HepG2 (cell line): ENCODE results near the gene FGFR3. TPM values are rescaled to one million over a fixed set of nuclear protein-coding genes. Genes with fewer than 3 reads are reported as not detected.

Source experiments
- AGO2 ChIP-seq: fragments of 200-400 bp; formaldehyde crosslinking; optimal IDR thresholded peaks from 2 replicates; pipeline ENCODE3; 2017; ENCODE audit warnings: mild to moderate bottlenecking, low read depth, low read length, moderate library complexity
- BORCS8-MEF2B ChIP-seq: sonication (generic); formaldehyde crosslinking; IDR thresholded peaks from 2 replicates; pipeline ENCODE4 v1.8.0; 2022; ENCODE audit warnings: mild to moderate bottlenecking, missing genetic modification reagents
- DMAP1 ChIP-seq: IDR thresholded peaks from 2 replicates; pipeline ENCODE4 v1.6.1; 2016
- ETV5 ChIP-seq: IDR thresholded peaks from 2 replicates; pipeline ENCODE4 v1.6.1; 2018; ENCODE audit warnings: missing biosample characterization, missing genetic modification reagents, inconsistent platforms, borderline replicate concordance
- ETV6 ChIP-seq: sonication (generic); formaldehyde crosslinking; conservative IDR thresholded peaks from 2 replicates; pipeline ENCODE4 v1.4.0; 2020; ENCODE audit warnings: missing genetic modification reagents
- HMG20B ChIP-seq: conservative IDR thresholded peaks from 2 replicates; pipeline ENCODE4 v1.6.1; 2016; ENCODE audit warnings: missing genetic modification reagents, missing compliant biosample characterization
- HNRNPK ChIP-seq: fragments of 200-400 bp; formaldehyde crosslinking; IDR thresholded peaks from 2 replicates; pipeline ENCODE4 v1.6.1; 2018; ENCODE audit warnings: low read length, low read depth, moderate library complexity, mild to moderate bottlenecking; ENCODE audit not compliant: poor library complexity, severe bottlenecking
- HNRNPLL ChIP-seq: fragments of 200-400 bp; formaldehyde crosslinking; IDR thresholded peaks from 2 replicates; pipeline ENCODE4 v1.6.1; 2017; ENCODE audit warnings: mild to moderate bottlenecking, low read depth, low read length; ENCODE audit not compliant: poor library complexity, severe bottlenecking
- NCOR1 ChIP-seq: fragments of 200-600 bp; sonication (generic); IDR thresholded peaks from 2 replicates; pipeline ENCODE4 v1.7.0; 2017; ENCODE audit warnings: antibody characterized with exemption, low read length, borderline replicate concordance
- NR1H2 ChIP-seq: sonication (generic); formaldehyde crosslinking; IDR thresholded peaks from 2 replicates; pipeline ENCODE4 v1.8.1; 2022; ENCODE audit warnings: low read depth, missing genetic modification reagents, borderline replicate concordance
- RBM39 ChIP-seq: fragments of 200-400 bp; formaldehyde crosslinking; IDR thresholded peaks from one replicate; pipeline ENCODE4 v1.6.1; 2018; ENCODE audit warnings: antibody characterized with exemption, mild to moderate bottlenecking, low read depth, low read length; ENCODE audit not compliant: poor library complexity, severe bottlenecking
- REXO4 ChIP-seq: sonication (generic); formaldehyde crosslinking; IDR thresholded peaks from 2 replicates; pipeline ENCODE4 v1.8.0; 2022; ENCODE audit warnings: missing genetic modification reagents, mild to moderate bottlenecking, borderline replicate concordance
- SMARCC2 ChIP-seq: fragments of 450-650 bp; IDR thresholded peaks from 2 replicates; pipeline ENCODE4 v1.6.1; 2017; ENCODE audit warnings: antibody characterized with exemption, mild to moderate bottlenecking
- TBL1XR1 ChIP-seq: fragments of 150-350 bp; IDR thresholded peaks from 2 replicates; pipeline ENCODE4 v1.6.1; 2014; ENCODE audit warnings: borderline replicate concordance, low read length; ENCODE audit not compliant: partially characterized antibody
- TCF7 ChIP-seq: sonication (generic); IDR thresholded peaks from 2 replicates; pipeline ENCODE4 v1.6.1; 2016; ENCODE audit warnings: antibody characterized with exemption, low read depth
- TFE3 ChIP-seq: IDR thresholded peaks from 2 replicates; pipeline ENCODE4 v1.6.1; 2016
- ZBTB34 ChIP-seq: sonication (generic); formaldehyde crosslinking; IDR thresholded peaks from 2 replicates; pipeline ENCODE4 v1.8.0; 2022; ENCODE audit warnings: mild to moderate bottlenecking, missing genetic modification reagents
- ZFP37 ChIP-seq: sonication (generic); formaldehyde crosslinking; IDR thresholded peaks from 2 replicates; pipeline ENCODE4 v1.4.0; 2020; ENCODE audit warnings: missing genetic modification reagents, borderline replicate concordance
- ZNF180 ChIP-seq: sonication (generic); formaldehyde crosslinking; IDR thresholded peaks from 2 replicates; pipeline ENCODE4 v1.4.0; 2020; ENCODE audit warnings: low read depth, missing genetic modification reagents, borderline replicate concordance
- ZNF230 ChIP-seq: sonication (generic); formaldehyde crosslinking; IDR thresholded peaks from 2 replicates; pipeline ENCODE4 v1.4.0; 2020; ENCODE audit warnings: mild to moderate bottlenecking, missing genetic modification reagents
- ZNF292 ChIP-seq: sonication (generic); formaldehyde crosslinking; IDR thresholded peaks from 2 replicates; pipeline ENCODE4 v1.8.1; 2022; ENCODE audit warnings: mild to moderate bottlenecking, low read depth, missing genetic modification reagents, borderline replicate concordance
- ZNF382 ChIP-seq: sonication (generic); formaldehyde crosslinking; IDR thresholded peaks from 2 replicates; pipeline ENCODE4 v1.5.0; 2020; ENCODE audit warnings: missing genetic modification reagents, mild to moderate bottlenecking, borderline replicate concordance
- ZNF430 ChIP-seq: sonication (generic); formaldehyde crosslinking; IDR thresholded peaks from 2 replicates; pipeline ENCODE4 v1.9.0; 2021; ENCODE audit warnings: mild to moderate bottlenecking, missing genetic modification reagents
- ZNF619 ChIP-seq: sonication (generic); formaldehyde crosslinking; IDR thresholded peaks from 2 replicates; pipeline ENCODE4 v1.4.0; 2020; ENCODE audit warnings: mild to moderate bottlenecking, missing genetic modification reagents
- ZNF652 ChIP-seq: IDR thresholded peaks from 2 replicates; pipeline ENCODE4 v1.6.1; 2016; ENCODE audit warnings: low read depth, borderline replicate concordance
- ZNF788 ChIP-seq: sonication (generic); formaldehyde crosslinking; IDR thresholded peaks from 2 replicates; pipeline ENCODE4 v1.5.0; 2020; ENCODE audit warnings: mild to moderate bottlenecking, missing genetic modification reagents, borderline replicate concordance
- ZNF883 ChIP-seq: sonication (generic); formaldehyde crosslinking; IDR thresholded peaks from 2 replicates; pipeline ENCODE4 v1.5.1; 2020; ENCODE audit warnings: mild to moderate bottlenecking, missing genetic modification reagents; ENCODE audit errors: not compliant biosample characterization
- polyA plus RNA-seq, 8 experiments: library from polyadenylated mRNA; depleted of rRNA in 3 of 8; stranded (reverse) in 7 of 8; unstranded in 1 of 8; fragments of >200 nt; fragmentation: Illumina TruSeq in 4 of 8; extraction: Trizol in 4 of 8; gene quantifications; 2 replicates each; pipeline versions ENCODE4 v1.2.1 to v1.2.3, GENCODE V29; 2011 to 2016; ENCODE audit warnings: low read depth in 4 of 8, missing spikeins in 1 of 8, mixed read lengths in 1 of 8; ENCODE audit not compliant: insufficient read depth in 1 of 8
- total RNA-seq, 5 experiments: library from RNA; depleted of rRNA; stranded (reverse); fragments of >200 nt; fragmentation: Illumina TruSeq; extraction: Trizol; gene quantifications; 2 replicates each; pipeline ENCODE4 v1.2.3, GENCODE V29; 2016; ENCODE audit warnings: low read depth in 1 of 5
- TF ChIP-seq, protein P1 (sequence below): sonication (generic); formaldehyde crosslinking; IDR thresholded peaks from 2 replicates; pipeline ENCODE4 v1.8.1; 2023; ENCODE audit warnings: missing genetic modification reagents, mild to moderate bottlenecking, borderline replicate concordance

FGFR3 gene
- total and polyA plus RNA-seq, 2 of the 13 experiments (the other 11 are each of a cell fraction or from before 2014, with no cell fraction given): 103 to 109 TPM

DNA sequence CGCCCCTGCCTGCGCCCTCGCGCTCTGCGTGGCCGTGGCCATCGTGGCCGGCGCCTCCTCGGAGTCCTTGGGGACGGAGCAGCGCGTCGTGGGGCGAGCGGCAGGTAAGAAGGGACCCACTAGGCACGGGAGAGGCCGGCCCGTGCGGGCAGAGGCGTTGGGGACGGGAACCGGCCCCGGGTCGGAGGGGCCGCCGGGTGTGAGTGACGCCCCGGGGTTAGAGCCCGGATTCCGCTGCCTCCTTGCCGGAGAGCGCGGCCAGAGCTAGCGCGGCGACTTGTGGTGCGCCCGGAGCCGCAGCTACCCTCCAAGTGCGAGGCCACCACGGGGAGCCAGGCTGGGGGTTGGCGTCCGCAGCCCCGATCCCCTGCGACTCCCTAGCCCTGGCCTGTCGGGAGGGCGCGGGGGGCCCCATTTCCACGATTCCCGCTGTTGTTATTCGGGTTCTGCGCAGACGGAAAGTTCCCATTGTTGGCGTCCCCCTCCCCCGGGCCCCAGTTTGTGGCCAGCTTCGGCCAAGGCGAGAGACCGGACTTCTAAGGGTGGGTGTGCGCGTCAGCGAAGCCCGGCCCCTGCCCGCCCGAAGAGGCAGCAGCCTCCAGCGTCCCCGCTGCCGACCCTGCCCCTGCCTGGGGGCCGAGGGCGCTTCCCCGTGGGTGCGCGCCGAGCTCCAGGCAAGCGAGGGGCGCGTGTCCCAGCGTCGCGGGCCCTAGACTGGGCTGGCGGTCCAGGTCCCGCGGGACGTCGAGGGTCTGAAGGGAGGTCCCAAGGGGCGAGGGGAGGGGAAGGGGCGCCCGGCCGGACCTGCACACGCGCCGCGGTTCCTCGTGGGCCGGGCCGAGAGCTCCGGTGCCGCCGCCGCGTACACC is 1.1 kb downstream of the FGFR3 start (continued):
- TF ChIP-seq ZNF292 (CRISPR knock-in tag): no peak
- TF ChIP-seq, protein P1, sequence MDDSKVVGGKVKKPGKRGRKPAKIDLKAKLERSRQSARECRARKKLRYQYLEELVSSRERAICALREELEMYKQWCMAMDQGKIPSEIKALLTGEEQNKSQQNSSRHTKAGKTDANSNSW (CRISPR knock-in tag): no peak
- TF ChIP-seq TFE3 (CRISPR knock-in tag): no peak
- TF ChIP-seq ZBTB34 (CRISPR knock-in tag): no peak
- TF ChIP-seq SMARCC2: no peak
- no peak for TF ChIP-seq ZNF230 (CRISPR knock-in tag)
- TF ChIP-seq ZNF430 (CRISPR knock-in tag): no peak
- TF ChIP-seq AGO2: peak; percentile 97
- TF ChIP-seq HNRNPK: peak; percentile 6
- no peak for TF ChIP-seq ETV5 (CRISPR knock-in tag)
- TF ChIP-seq DMAP1 (CRISPR knock-in tag): no peak
- TF ChIP-seq ZNF180 (CRISPR knock-in tag): no peak
- peak; percentile 27; the same call in 1 of the 2 replicates for TF ChIP-seq ZNF788 (CRISPR knock-in tag)
- TF ChIP-seq TBL1XR1: no peak
- 0 out of 2 replicates have a peak, but pooled peaks have one; percentile 21 for TF ChIP-seq BORCS8-MEF2B (CRISPR knock-in tag)
- TF ChIP-seq HMG20B: no peak
- TF ChIP-seq ZNF652: no peak
- TF ChIP-seq NR1H2 (CRISPR knock-in tag): no peak
- TF ChIP-seq TCF7: no peak
- TF ChIP-seq NCOR1: no peak
- no peak for TF ChIP-seq ZNF382
- peak; percentile 71 for TF ChIP-seq RBM39
- no peak for TF ChIP-seq ZFP37 (CRISPR knock-in tag)
- no peak for TF ChIP-seq ZNF619 (CRISPR knock-in tag)
- TF ChIP-seq ZNF883: no peak
- TF ChIP-seq HNRNPLL: peak; percentile 21
- no peak for TF ChIP-seq ETV6 (CRISPR knock-in tag)
- no peak for TF ChIP-seq REXO4 (CRISPR knock-in tag)
